HG03135 (cell line): Measurements from ENCODE around the gene MYO18B.

Experiments
- ATAC-seq: cut with Tn5 transposase; IDR thresholded peaks from one replicate; pipeline ENCODE4 v1.9.1; 2021; ENCODE audit warnings: mild to moderate bottlenecking, moderate library complexity; ENCODE audit not compliant: unreplicated experiment

Gene MYO18B

GRCh38 chr22:25712661-25713400, 29.2 kb upstream of the MYO18B start:
- ATAC-seq: no peak

DNA sequence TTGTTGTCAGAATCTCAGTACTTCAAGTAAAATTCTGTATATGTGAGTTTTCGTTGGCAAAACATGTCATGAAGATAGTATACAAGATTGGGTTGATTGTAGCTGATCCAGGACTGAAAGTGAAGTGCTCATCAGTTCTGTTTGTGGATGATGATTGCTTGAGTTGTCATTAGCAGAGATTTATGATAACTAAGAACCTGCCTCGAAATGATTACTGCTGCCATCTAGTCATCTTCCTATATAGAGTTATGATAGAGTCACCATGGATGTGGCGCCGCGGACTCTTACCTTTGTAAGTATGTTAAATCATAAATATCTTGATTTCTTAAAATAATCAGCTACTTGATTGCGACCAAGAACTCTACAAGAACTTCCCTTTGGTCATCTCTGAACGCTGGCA, 27.9 kb upstream of the MYO18B start:
- no peak for ATAC-seq

GRCh38 chr22:25714739-25715138, 27.2 kb upstream of the MYO18B start:
- ATAC-seq: no peak

DNA sequence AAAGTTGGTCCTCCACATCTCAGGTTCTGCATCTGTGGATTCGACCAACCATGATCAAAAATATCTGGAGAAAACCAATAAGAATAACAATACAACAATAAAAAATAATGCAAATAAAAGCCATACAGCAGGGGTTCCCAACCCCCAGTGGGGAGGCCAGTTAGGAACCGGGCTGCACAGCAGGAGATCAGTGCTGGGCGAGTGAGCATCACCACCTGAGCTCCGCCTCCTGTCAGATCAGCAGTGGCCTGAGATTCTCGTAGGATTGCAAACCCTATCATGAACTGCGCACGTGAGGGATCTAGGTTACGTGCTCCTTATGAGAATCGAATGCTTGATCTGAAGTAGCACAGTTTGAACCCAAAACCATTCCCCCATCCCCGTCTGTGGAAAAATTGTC, 25.4 kb upstream of the MYO18B start:
- no peak for ATAC-seq

GRCh38 chr22:25718135-25718840, 23.7 kb upstream of the MYO18B start:
- ATAC-seq: no peak

GRCh38 chr22:25722223-25722622, 19.8 kb upstream of the MYO18B start:
- ATAC-seq: no peak

DNA sequence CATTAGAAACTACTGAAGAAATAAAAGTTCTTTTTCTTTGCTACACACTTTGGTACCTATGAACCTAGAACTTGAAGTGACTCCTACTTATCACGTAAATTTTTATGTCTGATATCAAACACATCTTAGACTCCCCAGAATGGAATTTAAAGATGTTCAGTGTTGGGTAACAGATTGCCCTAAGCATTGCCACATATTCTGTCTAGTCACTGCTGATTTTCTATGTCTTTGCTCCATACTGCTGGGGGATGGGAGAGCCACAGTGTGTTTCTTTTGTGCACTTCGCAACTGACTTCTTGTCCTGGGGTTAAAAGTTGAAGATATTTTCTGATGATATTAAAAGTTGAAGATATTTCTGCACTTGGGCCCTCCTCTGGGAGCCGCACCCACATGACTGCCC, 19.4 kb upstream of the MYO18B start:
- ATAC-seq: no peak

- no peak for ATAC-seq
These were observed 15.7 kb upstream of the MYO18B start for GRCh38 chr22:25726241-25726640.

GRCh38 chr22:25728071-25728470, 13.9 kb upstream of the MYO18B start:
- no peak for ATAC-seq

DNA sequence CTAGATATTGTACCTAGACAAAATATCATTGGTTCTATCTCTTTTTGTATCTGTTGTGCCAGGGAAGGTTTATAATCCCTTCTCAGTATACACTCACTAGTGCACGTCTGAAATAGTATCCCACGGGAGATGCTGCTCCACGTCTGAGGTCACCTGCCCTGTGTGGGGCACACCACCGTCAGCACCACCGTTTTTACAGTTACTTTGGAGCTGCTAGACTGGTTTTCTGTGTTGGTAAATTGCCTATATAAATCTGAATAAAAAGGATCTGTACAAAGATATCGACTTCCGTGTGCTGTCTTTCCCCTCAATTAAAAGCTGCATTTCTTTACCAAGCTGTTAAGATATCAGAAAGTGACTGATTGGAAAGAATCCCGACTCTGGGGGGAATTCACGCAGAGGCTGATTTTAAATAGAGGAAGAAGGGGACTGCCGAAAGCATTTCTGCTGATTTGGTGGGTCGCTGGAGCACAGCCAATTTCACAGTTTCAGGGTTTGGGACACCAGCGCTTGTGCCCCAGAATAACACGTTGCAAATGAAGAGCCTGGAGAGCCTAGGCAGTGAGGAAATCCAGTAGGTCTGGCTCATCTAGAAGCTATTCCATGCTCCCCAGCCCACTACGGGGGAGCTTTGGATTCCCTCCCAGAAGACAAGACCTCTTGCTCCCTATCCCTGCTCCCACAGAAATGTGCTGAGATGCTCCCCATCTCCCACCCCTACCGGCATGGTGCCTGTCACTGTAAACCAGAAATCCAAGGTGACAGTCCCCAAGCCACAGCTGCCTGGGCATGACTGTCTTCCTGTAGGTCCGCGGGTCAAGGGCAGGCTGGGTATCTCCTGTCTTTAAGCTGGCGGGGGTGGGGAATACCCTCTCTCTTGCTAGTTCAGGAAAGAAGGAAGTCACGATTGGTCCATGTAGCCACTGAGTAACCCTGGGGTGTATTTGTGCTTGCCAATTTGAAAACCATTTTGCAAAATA, 12.7 kb upstream of the MYO18B start:
- ATAC-seq: no peak

GRCh38 chr22:25735650-25736049, 6.3 kb upstream of the MYO18B start:
- ATAC-seq: no peak

DNA sequence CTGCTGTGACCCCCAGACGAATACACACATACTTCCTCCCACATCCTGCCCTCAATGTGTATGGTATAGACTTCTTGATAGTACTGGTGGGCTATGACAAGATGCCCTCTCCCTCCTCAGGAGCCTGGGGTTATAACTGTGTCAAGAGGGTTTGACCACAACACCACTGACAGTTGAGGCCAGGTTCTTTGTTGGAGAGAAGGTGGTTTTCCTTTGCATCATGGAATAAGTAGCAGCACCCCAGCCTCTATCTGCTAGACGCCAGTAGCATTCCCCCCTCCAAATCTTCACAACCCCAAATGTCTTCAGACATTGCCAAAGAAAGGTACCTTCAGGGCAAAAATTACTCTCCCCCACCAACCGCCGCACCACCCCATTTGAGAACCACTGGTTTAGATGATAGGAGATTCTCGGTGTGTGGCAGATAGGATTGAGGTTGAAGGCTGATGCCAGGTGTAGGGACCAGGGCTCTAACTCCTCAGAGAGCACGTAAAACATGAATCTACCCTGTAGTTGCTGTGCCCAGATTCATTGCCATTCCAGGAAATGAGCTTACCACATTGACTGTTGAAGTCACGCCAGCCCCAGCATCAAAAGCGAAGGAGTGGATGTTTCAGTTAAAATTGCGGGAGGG, 5.5 kb upstream of the MYO18B start:
- no peak for ATAC-seq

DNA sequence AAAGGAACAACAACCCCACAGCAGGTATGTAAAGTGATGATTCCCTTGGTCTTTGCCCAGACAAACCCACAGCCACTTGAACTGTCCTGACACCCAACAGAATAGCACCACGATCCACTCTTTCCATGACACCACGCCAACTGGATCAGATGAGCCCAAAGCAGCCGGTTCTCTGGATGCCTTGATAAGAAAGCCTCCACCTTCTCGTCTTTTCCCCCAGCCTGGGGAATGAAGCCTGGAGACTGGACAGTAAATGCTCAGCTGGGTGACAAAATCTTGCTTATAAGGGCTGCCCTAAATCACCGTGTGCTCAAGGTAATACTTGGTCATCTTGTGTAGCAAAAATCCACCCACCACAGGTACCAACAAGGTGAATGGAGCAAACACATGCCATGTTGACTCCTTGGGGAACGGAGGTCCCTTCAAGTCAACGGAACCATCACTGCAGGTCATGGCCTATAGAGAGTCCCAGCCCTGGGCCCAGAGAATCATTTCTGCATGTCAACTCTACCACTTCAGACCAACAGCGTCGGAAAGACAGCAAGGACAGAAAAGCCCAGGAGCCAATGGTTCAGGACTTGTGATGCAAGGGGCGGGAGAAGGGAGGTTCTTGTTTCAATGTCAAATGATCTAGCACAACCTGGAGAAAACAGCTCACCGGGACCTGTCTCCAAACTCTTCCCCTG, 2.2 kb upstream of the MYO18B start:
- ATAC-seq: no peak

DNA sequence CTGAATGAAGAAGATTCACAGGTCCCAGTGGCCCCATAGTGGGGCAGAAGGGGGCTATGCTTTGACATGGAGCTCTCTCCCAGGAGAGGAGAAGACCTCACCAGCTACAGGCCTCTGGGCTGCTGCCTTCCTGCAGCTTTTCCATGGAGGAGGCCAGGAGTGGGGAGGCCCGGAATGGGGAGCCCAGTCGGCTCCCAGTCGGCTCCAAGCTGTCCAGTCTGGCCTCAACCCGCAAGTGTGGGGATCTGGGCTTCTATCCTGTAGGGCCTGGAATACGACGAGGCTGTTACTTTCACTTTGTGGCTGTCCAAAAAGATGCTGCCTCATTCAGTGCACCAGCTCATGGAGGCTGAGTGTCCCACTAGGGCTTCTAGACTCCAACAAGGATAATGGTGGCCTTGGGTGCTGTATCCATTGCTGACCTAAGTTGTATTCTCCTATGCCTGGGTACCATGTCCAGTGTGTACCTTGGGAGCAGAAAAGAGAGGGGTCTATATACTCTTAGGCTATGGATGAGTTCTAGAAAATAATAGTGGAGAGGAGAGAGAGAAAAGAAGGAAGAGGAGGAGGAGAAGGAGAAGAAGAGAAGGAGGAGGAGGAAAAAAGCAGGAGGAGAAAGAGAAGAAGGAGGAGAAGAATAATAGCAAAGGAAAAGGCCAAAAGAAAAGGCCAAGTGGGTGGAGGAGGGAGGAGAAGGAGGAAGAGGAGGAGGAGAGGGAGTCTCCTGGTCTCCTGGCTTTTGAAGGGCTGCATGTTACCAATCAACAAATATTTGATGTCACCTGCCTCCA, 1.1 kb downstream of the MYO18B start:
- ATAC-seq: no peak

DNA sequence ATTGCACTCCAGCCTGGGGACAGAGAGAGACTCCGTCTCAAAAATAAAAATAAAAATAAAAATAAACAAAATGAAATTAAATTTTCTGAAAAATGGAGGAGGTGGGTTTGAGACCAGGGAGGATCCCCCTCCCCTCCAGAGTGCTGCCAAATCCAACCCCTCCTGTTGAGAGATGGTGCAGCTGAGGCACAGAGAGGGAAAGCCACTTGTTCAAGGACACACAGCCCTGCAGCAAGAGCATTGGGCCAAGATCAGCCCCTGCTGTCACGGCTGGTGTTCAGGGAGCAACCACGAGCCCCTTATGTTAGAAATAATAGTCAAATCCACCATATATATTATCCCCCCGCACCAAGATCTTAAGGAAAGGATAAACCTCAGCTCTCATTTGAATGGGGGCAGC, 2.7 kb downstream of the MYO18B start:
- no peak for ATAC-seq

DNA sequence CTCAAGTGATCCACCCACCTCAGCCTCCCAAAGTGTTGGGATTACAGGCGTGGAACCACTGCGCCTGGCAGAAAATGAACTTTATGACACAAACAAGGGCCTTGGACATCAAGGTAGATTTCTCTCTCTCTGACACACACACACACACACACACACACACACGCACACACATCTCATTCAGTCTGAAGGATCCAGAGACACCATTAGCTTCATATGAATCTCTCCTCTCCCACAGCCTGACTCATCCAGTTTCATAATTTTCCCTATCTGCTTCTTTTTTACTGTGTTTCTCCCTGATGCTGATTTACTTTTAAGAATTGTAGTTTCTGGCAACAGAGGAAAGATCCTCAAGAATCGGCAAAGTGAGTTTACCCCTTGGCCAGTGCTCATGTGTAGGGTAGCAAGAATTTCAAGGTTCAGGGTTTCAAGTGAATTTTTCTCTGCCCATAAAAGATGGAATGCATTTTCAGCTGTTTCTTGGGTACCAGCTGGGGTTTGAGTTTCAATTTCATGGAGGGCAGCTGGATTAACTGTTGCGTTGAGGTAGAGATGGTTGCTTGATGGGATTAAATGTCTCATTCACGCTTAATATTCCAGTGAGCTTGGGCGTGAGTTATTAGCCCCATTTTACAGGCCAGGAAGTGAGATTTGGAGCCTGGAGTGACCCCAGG, 3.5 kb downstream of the MYO18B start:
- no peak for ATAC-seq

GRCh38 chr22:25746012-25746373, 4.0 kb downstream of the MYO18B start:
- ATAC-seq: no peak

DNA sequence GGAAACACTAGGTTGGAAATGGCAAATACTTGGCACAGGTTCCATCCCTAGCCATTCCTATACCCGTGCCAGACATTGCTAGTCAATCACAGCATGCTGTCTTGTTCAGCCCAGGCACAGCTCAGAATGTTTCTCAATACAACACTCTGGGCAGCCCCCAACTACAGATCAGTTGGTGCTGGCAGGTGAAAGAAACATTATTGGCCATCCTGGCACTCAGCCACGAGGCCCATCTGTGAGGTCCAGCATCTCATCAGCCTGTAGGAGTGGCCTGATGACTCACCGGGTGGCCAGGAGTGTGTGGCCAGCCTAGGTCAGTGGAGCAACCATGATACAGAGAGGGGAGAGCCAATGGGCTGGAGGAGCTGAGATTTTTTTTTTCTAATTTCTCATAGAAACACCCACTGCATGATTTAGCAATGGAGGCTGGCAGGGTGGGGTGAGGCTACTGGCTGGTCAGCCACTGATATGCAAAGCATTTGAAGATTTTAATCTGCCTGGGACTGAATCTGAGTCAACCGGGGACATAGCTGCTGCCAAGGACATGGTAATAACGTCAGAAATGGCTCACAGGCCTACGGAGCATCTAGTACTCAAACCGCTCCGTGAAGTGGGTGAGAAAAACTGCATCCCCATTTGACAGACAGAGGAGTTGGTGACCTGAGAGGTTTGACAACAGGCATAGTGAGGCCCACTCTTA, 5.4 kb downstream of the MYO18B start:
- ATAC-seq: no peak

DNA sequence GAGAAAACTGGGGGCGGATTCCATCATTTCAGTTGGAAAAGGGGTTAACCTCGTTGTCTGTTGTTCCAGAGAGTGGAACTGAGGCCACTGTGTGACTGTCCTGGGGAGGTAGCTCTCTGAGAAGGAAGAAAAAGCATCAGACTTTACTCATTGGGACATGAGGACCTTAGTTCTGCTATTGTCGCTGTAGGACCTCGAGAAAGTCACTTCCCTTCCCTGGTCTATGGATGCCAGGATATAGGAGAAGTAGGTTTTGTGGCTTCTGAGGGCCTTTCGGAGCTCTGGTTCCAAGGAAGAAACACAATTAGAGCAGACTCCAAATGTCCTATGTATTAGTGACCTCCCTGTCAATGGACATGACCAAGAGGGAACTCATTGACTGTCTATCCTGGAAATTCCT, 6.2 kb downstream of the MYO18B start:
- ATAC-seq: no peak
